Limb (tissue), 2 donors: ENCODE measurements around the gene ZNF777.
"Not testable (repeated sequence)": the region's sequence is repeated elsewhere in the genome, so short reads cannot be mapped to it uniquely, and the experiment has no call there.

ENCODE experiments used
- DNase-seq, 2 donors: peaks; one replicate each; pipeline ENCODE4 v3.0.0-alpha.2; 2016; ENCODE audit errors: extremely low spot score in 2 of 2

Gene ZNF777

GRCh38 chr7:149460493-149461277 is at the start of gene ZNF777:
Gene ZNF777, minus strand, starts transcription at chr7:149461062. Its CDS starts 5,040 bp downstream, at chr7:149456022.
- peak; percentile 86 to 89 for DNase-seq

DNA sequence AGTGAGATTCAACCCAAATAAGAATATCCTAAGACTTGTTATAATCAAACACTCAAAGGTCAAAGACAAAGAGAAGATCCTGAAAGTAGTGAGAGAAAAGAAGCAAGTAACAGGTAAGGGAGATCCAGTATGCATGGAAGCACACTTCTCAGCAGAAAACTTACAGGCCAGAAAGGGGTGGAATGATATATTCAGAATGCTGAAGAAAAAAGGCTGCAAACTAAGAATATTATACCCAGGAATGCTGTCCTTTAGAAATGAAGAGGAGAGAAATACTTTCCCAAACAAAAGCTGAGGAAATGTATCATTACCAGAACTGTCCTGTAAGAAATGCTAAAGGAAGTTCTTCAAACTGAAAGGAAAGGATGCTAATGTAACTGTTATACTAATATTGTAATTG is 49.4 kb upstream of the ZNF777 start:
- no peak for DNase-seq

DNA sequence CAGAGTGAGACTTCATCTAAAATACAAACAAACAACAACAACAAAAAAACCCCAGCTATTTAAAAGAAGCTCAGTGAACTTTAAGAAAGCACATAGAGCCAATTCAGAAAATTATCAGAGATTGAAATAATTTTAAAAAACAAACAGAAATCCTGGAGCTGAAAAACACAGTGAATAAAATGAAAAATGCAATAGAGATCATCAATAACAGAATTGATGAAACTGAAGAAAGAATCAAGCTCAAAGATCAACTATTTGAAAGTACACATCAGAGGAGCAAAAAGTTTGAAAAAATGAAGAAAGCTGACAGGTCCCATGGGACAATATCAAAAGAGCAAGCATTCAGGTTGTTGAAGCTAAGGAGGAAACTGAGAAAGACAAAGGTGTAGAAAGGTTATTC is 48.9 kb upstream of the ZNF777 start:
- DNase-seq = no peak

DNA sequence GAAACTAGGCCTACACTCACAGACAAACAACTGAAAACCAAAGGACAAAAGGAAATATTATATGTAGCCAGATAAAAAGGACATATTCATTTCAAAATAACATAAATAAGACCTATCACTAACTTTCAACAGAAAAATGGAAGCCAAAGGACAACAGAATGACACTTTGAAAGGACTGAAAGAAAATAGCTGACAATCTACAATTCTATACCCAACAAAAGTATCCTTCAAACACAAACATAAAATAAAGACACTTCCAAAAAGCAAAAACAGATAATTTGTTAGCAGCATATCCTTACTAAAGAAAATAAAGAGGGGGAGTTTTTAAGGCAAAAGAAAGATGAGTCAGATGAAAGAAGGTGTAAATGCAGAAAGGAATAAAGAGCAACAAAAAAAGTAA is 44.7 kb upstream of the ZNF777 start:
- DNase-seq = no peak

- DNase-seq = no peak
These were observed 40.8 kb upstream of the ZNF777 start for GRCh38 chr7:149501651-149502050.

DNA sequence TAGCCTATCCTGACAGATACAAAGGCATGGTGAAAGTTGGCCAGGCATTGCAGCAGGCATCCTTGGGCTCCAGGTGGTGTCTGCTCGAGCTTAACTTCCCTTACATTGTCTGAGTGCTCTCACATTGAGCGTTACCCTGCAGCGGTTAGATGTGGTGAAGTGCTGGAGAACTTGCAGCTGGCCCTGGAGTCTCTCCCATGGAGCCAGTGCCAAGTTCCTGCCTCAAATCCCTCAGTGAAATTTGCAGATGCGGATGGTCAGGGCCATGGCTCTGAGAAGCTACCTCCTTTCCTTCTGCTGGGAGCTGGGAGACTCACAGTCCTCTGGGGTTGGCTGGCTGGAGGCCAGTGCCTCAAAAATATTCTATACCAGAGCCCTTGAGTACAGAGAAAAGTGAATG is 40.0 kb upstream of the ZNF777 start:
- DNase-seq = no peak

DNA sequence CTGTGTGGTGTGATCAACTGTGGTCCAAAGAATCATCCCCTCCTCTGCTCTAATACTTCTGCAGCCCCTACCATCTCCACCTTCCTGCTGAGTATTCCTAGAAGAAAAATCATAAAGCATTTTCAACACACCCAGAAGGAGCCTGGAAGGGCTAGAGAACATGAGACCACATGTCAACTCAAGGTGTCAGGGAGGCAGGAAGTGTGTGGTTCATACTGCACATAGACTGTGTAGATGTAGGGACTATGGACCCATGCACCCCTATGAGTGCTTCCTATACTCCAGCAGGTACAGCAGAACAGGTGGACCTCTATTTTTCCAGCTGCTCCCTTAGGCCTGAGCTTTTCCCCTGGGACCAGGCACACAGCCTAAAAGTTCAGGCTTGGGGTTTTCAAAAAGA is 39.3 kb upstream of the ZNF777 start:
- DNase-seq = no peak

DNA sequence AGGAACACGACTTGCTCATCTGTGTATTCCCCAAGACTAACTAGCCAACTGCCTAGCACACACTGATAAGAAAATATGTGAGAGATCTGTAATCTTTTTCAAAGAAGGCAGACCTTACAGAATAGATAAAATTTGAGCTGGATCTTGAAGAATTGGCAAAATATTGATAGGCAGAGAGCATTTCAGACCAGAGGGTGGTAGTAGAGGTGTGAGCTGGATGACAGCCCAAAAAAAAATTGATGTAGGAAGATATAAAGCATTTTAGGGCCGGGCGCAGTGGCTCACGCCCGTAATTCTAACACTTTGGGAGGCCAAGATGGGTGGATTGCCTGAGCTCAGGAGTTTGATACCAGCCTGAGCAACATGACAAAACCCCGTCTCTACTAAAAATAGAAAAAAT is 37.9 kb upstream of the ZNF777 start:
- no peak for DNase-seq

GRCh38 chr7:149497467-149498261 is 36.8 kb upstream of the ZNF777 start, which contains the start of gene ZNF746:
Gene ZNF746, minus strand, starts transcription at chr7:149497809. Its CDS starts 273 bp downstream, at chr7:149497536.
- peak; percentile 59 to 87 for DNase-seq

GRCh38 chr7:149496642-149497391 is 36.0 kb upstream of the ZNF777 start:
- peak; percentile 7 to 75 for DNase-seq

DNA sequence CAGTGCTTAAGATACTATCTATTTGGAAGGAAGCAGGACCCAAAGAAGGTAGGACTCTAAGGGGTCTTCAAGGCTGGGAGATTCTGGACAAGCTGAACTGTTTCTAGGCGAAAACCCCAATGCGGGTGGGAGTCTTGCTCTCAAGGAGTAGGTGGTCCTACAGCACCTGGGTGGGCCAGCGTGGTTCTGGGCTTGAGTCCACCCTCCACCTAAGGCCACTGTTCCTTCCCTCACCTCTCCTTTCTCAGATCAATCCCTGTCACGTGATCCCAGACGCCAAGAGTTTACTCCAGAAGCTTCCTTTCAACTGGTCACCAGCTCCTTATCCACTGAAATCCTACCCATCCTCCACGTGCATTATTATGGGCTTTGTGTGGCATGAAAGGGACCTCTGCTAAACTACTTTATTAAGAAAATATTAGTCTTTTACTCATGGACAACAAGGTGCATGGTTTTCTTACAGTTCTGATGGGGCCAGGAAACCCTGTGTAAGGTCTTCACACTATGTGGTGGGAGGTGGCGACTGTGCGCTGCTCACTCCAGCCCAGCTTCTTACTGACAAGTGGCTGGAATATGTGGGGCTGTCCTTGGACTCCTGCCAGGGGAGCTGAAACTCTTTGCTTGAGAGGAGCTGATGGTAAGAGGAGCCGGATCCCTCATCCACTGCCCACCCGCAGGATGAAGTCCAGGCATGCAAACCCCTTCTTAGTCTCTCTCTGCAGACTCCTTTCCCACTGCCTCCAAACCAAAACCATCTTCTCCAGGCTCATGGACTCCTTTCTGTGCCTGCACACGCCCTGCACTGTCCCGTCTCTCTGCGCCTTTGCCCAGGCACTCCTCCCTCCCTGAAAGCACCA is 35.2 kb upstream of the ZNF777 start:
- DNase-seq = peak; percentile 56 to 76

- no peak for DNase-seq
These were observed 34.0 kb upstream of the ZNF777 start for GRCh38 chr7:149494738-149495368.

DNA sequence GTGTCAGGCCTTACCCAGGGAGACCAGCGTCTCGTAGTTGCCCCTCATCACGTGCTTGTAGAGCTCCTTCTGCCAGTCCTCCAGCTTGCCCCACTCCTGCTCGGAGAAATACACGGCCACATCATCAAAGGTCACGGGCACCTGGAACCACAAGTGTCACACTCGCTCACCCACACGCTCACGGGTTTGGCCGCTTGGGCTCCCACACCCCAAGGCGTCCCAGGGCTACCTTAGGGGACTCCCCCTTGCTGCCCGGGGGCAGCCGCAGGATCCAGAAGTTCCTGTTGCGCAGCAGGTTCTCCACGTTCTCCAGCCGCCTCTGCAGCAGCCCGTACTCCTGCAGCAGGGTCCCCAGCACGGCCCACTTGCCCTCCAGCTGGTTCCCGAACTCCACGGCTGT is 33.1 kb upstream of the ZNF777 start:
- not testable (repeated sequence) for DNase-seq

GRCh38 chr7:149493366-149493765 is 32.5 kb upstream of the ZNF777 start:
- DNase-seq = no peak

- DNase-seq = no peak
These were observed 29.4 kb upstream of the ZNF777 start for GRCh38 chr7:149490083-149490760.

DNA sequence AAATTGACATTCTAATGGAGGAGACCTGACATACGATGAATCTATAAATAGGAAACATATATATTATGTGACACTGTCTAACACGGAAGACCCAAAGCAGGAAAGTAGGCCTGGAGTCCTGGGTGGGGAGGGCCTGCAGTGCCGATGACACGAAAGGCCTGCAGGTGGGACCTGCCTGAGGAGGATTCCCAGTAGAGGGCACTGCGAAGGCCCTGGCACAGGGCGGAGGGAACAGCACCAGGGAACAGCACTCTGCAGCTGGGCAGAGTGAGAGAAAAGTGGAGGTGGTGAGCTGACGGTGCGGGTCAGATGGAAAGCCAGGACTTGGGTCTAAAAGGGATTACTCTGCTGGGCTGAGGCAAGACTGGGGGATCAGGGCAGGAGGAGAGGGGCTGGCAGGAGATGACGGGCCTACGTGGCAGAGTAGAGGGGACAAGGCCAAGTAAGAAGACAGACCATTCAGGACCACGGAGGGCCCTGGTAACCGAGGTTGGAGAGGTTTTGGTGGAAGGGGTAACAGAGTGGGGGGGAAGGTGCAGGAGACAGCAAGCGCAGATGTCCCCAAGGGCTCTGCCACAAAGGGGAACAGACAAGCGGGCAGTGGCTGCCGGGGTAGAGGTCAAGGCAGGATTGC is 28.6 kb upstream of the ZNF777 start:
- no peak for DNase-seq

GRCh38 chr7:149479568-149479967 is 18.7 kb upstream of the ZNF777 start:
- no peak for DNase-seq

DNA sequence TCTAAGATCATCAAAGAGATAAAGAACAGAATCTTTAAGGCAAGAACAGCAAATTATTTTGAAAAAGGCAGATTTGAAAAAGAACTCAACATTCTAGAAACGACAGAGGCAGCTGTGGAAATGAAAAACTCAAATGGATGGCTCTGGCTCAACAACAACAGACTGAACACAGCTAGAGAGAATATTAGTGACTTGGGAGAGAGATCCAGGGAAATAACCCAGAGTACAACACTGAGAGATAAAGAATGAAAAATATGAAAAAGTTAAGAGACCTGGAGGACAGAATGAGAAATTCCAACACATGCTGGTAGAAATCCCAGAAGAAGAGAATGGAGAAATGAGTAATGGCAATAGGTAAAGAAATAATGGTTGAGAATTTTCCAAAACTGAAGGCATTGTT is 17.9 kb upstream of the ZNF777 start:
- no peak for DNase-seq
